HEK293 (cell line): Measurements from ENCODE around the gene ALG12.

ENCODE experiments used
- CTCF ChIP-seq: fragments of 450-650 bp; formaldehyde crosslinking; IDR thresholded peaks from 2 replicates; pipeline ENCODE4 v1.5.1; 2016; ENCODE audit warnings: missing biosample characterization, missing genetic modification characterization
- GLI2 ChIP-seq: fragments of 450-650 bp; formaldehyde crosslinking; IDR thresholded peaks from 2 replicates; pipeline ENCODE4; 2017; ENCODE audit warnings: missing biosample characterization, missing genetic modification characterization, low read depth, borderline replicate concordance
- HIC1 ChIP-seq: fragments of 450-650 bp; formaldehyde crosslinking; IDR thresholded peaks from 2 replicates; pipeline ENCODE4 v1.5.1; 2016; ENCODE audit warnings: missing biosample characterization, missing genetic modification characterization
- HOXD13 ChIP-seq: sonication (generic); formaldehyde crosslinking; IDR thresholded peaks from 2 replicates; pipeline ENCODE4 v1.8.0; 2022; ENCODE audit warnings: missing genetic modification reagents, borderline replicate concordance
- KLF9 ChIP-seq: fragments of 450-650 bp; formaldehyde crosslinking; IDR thresholded peaks from 2 replicates; pipeline ENCODE4 v1.5.1; 2016; ENCODE audit warnings: missing biosample characterization, missing genetic modification characterization, low read depth
- OSR2 ChIP-seq: fragments of 450-650 bp; formaldehyde crosslinking; IDR thresholded peaks from 2 replicates; pipeline ENCODE4 v1.5.1; 2016; ENCODE audit warnings: missing biosample characterization, missing genetic modification characterization
- PRDM1 ChIP-seq: fragments of 450-650 bp; formaldehyde crosslinking; IDR thresholded peaks from 2 replicates; pipeline ENCODE4; 2016; ENCODE audit warnings: missing biosample characterization, missing genetic modification characterization
- PRDM4 ChIP-seq: fragments of 450-650 bp; formaldehyde crosslinking; IDR thresholded peaks from 2 replicates; pipeline ENCODE4 v1.5.1; 2017; ENCODE audit warnings: missing biosample characterization, missing genetic modification characterization
- REPIN1 ChIP-seq: fragments of 450-650 bp; formaldehyde crosslinking; IDR thresholded peaks from 2 replicates; pipeline ENCODE4 v1.5.1; 2017; ENCODE audit warnings: missing biosample characterization, missing genetic modification characterization, low read depth
- TRIM28 ChIP-seq: IDR thresholded peaks from 2 replicates; pipeline ENCODE4 v1.6.1; 2011; ENCODE audit warnings: low read length, control low read depth, borderline replicate concordance
- ZBTB10 ChIP-seq: fragments of 450-650 bp; formaldehyde crosslinking; IDR thresholded peaks from 2 replicates; pipeline ENCODE4 v1.5.1; 2016; ENCODE audit warnings: missing biosample characterization, missing genetic modification characterization
- ZBTB8A ChIP-seq: fragments of 450-650 bp; formaldehyde crosslinking; IDR thresholded peaks from 2 replicates; pipeline ENCODE4 v1.5.1; 2016; ENCODE audit warnings: missing biosample characterization, missing genetic modification characterization
- ZFP3 ChIP-seq: fragments of 450-650 bp; formaldehyde crosslinking; IDR thresholded peaks from 2 replicates; pipeline ENCODE4 v1.5.1; 2016; ENCODE audit warnings: low read depth, missing biosample characterization, missing genetic modification characterization
- ZNF146 ChIP-seq: fragments of 450-650 bp; formaldehyde crosslinking; IDR thresholded peaks from 2 replicates; pipeline ENCODE4 v1.5.1; 2016; ENCODE audit warnings: missing biosample characterization, missing genetic modification characterization
- ZNF16 ChIP-seq: fragments of 450-650 bp; formaldehyde crosslinking; IDR thresholded peaks from 2 replicates; pipeline ENCODE4 v1.5.1; 2016; ENCODE audit warnings: low read depth, missing biosample characterization, missing genetic modification characterization
- ZNF169 ChIP-seq: fragments of 450-650 bp; formaldehyde crosslinking; IDR thresholded peaks from 2 replicates; pipeline ENCODE4 v1.5.1; 2016; ENCODE audit warnings: missing biosample characterization, missing genetic modification characterization
- ZNF175 ChIP-seq: fragments of 450-650 bp; formaldehyde crosslinking; IDR thresholded peaks from 2 replicates; pipeline ENCODE4 v1.5.1; 2016; ENCODE audit warnings: missing biosample characterization, missing genetic modification characterization
- ZNF202 ChIP-seq: fragments of 450-650 bp; formaldehyde crosslinking; IDR thresholded peaks from 2 replicates; pipeline ENCODE4 v1.5.1; 2016; ENCODE audit warnings: missing biosample characterization, missing genetic modification characterization, borderline replicate concordance
- ZNF211 ChIP-seq: fragments of 450-650 bp; formaldehyde crosslinking; IDR thresholded peaks from 2 replicates; pipeline ENCODE4 v1.5.1; 2016; ENCODE audit warnings: low read depth, missing biosample characterization, missing genetic modification characterization
- ZNF248 ChIP-seq: fragments of 450-650 bp; formaldehyde crosslinking; IDR thresholded peaks from 2 replicates; pipeline ENCODE4 v1.5.1; 2017; ENCODE audit warnings: missing biosample characterization, missing genetic modification characterization
- ZNF362 ChIP-seq: fragments of 450-650 bp; formaldehyde crosslinking; IDR thresholded peaks from 2 replicates; pipeline ENCODE4 v1.5.1; 2016; ENCODE audit warnings: missing biosample characterization, missing genetic modification characterization
- ZNF580 ChIP-seq: fragments of 450-650 bp; formaldehyde crosslinking; IDR thresholded peaks from 2 replicates; pipeline ENCODE4 v1.5.1; 2016; ENCODE audit warnings: missing biosample characterization, missing genetic modification characterization
- ZNF626 ChIP-seq: fragments of 450-650 bp; sonication (Bioruptor Pico); formaldehyde crosslinking; IDR thresholded peaks from 2 replicates; pipeline ENCODE4 v1.5.1; 2018; ENCODE audit warnings: missing biosample characterization, missing genetic modification characterization, inconsistent platforms
- ZNF629 ChIP-seq: fragments of 450-650 bp; formaldehyde crosslinking; IDR thresholded peaks from 2 replicates; pipeline ENCODE4 v1.5.1; 2017; ENCODE audit warnings: missing biosample characterization, missing genetic modification characterization
- ZNF639 ChIP-seq: fragments of 450-650 bp; formaldehyde crosslinking; IDR thresholded peaks from 2 replicates; pipeline ENCODE4 v1.5.1; 2016; ENCODE audit warnings: missing biosample characterization, missing genetic modification characterization
- ZNF664 ChIP-seq: fragments of 450-650 bp; formaldehyde crosslinking; IDR thresholded peaks from 2 replicates; pipeline ENCODE4 v1.5.1; 2016; ENCODE audit warnings: missing biosample characterization, missing genetic modification characterization
- ZSCAN23 ChIP-seq: fragments of 450-650 bp; formaldehyde crosslinking; IDR thresholded peaks from 2 replicates; pipeline ENCODE4 v1.5.1; 2016; ENCODE audit warnings: missing biosample characterization, missing genetic modification characterization
- ZXDB ChIP-seq: fragments of 450-650 bp; formaldehyde crosslinking; IDR thresholded peaks from 2 replicates; pipeline ENCODE4 v1.5.1; 2016; ENCODE audit warnings: missing biosample characterization, missing genetic modification characterization

The ALG12 gene

GRCh38 chr22:49936018-49936972 is 18.1 kb upstream of the ALG12 start (continued):
- no peak for TF ChIP-seq ZNF211
- peak; percentile 61 for TF ChIP-seq OSR2
- TF ChIP-seq ZBTB10: peak; percentile 74
- TF ChIP-seq ZXDB (tag by site-specific recombination): no peak
- no peak for TF ChIP-seq ZNF16 (tag by site-specific recombination)
- no peak for TF ChIP-seq ZFP3 (tag by site-specific recombination)
- no peak for TF ChIP-seq ZNF639 (tag by site-specific recombination)
- TF ChIP-seq HOXD13 (CRISPR knock-in tag): no peak
- no peak for TF ChIP-seq ZNF202 (tag by site-specific recombination)
- no peak for TF ChIP-seq PRDM1 (tag by site-specific recombination)
- no peak for TF ChIP-seq ZNF169 (tag by site-specific recombination)
- peak; percentile 47; the same call in 1 of the 2 replicates for TF ChIP-seq ZNF629 (tag by site-specific recombination)
- no peak for TF ChIP-seq TRIM28
- TF ChIP-seq ZNF146: no peak
- TF ChIP-seq HIC1 (tag by site-specific recombination): peak; percentile 40; the same call in 1 of the 2 replicates
- peak; percentile 51 for TF ChIP-seq KLF9 (tag by site-specific recombination)
- no peak for TF ChIP-seq ZNF248 (tag by site-specific recombination)
- no peak for TF ChIP-seq GLI2 (tag by site-specific recombination)
- TF ChIP-seq ZNF362: peak; percentile 68
- TF ChIP-seq CTCF (tag by site-specific recombination): 0 out of 2 replicates have a peak, but pooled peaks have one; percentile 18
- TF ChIP-seq ZNF580 (tag by site-specific recombination): no peak
- TF ChIP-seq REPIN1 (tag by site-specific recombination): no peak
- TF ChIP-seq ZSCAN23 (tag by site-specific recombination): no peak
- no peak for TF ChIP-seq PRDM4 (tag by site-specific recombination)
- no peak for TF ChIP-seq ZNF626 (tag by site-specific recombination)
- peak; percentile 70 for TF ChIP-seq ZBTB8A (tag by site-specific recombination)
- TF ChIP-seq ZNF664 (tag by site-specific recombination): no peak
- TF ChIP-seq ZNF175 (tag by site-specific recombination): no peak
